ENCODE results near the gene ZNF580.

Gene ZNF580

GRCh38 chr19:55625004-55625326, 15.8 kb upstream of the ZNF580 start:
- Histone ChIP-seq H3K36me3 (ENCODE audit: low read depth) (no peaks in the 10 kb centered on the region), H3K4me1 (ENCODE audit: insufficient read depth, poor library complexity, severe bottlenecking) (peaks cover 4% of the 10 kb centered on the region), H3K9me3 (ENCODE audit: severe bottlenecking) (no peaks in the 10 kb centered on the region), H3K27ac (ENCODE audit: poor library complexity, severe bottlenecking) (no peak overlapping the region), H3K4me3 (ENCODE audit: severe bottlenecking) (peak overlapping the region; percentile 41), H3K27me3 (ENCODE audit: insufficient read depth, poor library complexity, severe bottlenecking) (no peaks in the 10 kb centered on the region)
- no peak for ATAC-seq (ENCODE audit: low read depth)
- no peak for DNase-seq (ENCODE audit: low spot score)
- TF ChIP-seq, protein P1, sequence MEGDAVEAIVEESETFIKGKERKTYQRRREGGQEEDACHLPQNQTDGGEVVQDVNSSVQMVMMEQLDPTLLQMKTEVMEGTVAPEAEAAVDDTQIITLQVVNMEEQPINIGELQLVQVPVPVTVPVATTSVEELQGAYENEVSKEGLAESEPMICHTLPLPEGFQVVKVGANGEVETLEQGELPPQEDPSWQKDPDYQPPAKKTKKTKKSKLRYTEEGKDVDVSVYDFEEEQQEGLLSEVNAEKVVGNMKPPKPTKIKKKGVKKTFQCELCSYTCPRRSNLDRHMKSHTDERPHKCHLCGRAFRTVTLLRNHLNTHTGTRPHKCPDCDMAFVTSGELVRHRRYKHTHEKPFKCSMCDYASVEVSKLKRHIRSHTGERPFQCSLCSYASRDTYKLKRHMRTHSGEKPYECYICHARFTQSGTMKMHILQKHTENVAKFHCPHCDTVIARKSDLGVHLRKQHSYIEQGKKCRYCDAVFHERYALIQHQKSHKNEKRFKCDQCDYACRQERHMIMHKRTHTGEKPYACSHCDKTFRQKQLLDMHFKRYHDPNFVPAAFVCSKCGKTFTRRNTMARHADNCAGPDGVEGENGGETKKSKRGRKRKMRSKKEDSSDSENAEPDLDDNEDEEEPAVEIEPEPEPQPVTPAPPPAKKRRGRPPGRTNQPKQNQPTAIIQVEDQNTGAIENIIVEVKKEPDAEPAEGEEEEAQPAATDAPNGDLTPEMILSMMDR (IDR thresholded peaks at IDR 0.05; ENCODE audit: poor library complexity, severe bottlenecking), result no peak

GRCh38 chr19:55626350-55626749, 14.5 kb upstream of the ZNF580 start:
- no peaks in the 10 kb centered on the region for H3K27me3 ChIP-seq (ENCODE audit: insufficient read depth, poor library complexity, severe bottlenecking)
- peaks cover 4% of the 10 kb centered on the region for H3K4me1 ChIP-seq (ENCODE audit: insufficient read depth, poor library complexity, severe bottlenecking)
- TF ChIP-seq, protein P1 (IDR thresholded peaks at IDR 0.05; ENCODE audit: poor library complexity, severe bottlenecking), result no peak
- no peak for ATAC-seq (ENCODE audit: low read depth)
- H3K4me3 ChIP-seq (ENCODE audit: severe bottlenecking), result no peak overlapping the region
- no peaks in the 10 kb centered on the region for H3K36me3 ChIP-seq (ENCODE audit: low read depth)
- no peak for DNase-seq (ENCODE audit: low spot score)
- H3K9me3 ChIP-seq (ENCODE audit: severe bottlenecking), result no peaks in the 10 kb centered on the region
- no peak overlapping the region for H3K27ac ChIP-seq (ENCODE audit: poor library complexity, severe bottlenecking)

- no peak for DNase-seq (ENCODE audit: low spot score)
Measured at GRCh38 chr19:55632463-55632834, 8.4 kb upstream of the ZNF580 start.

DNA sequence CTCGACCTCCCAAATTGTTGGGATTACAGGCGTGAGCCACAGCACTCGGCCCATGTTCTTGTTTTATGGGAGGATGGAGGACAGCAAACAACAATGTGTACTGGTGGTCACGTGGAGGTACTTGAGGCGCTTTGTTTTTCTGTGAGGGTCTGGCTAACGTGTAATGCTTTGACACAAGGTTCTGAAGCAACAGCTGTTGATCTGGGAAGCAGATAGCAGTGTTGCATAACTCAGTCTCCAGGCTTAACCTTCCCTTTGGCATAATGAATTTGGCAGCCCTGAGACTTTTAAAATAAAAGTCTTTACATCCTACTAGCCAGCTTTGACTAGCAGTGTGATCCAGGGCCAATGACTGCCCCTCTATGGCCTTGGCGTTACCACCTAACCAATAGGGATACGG, 6.9 kb upstream of the ZNF580 start:
- ATAC-seq (ENCODE audit: low read depth), result no peak
- no peaks in the 10 kb centered on the region for H3K9me3 ChIP-seq (ENCODE audit: severe bottlenecking)
- no peak overlapping the region for H3K27ac ChIP-seq (ENCODE audit: poor library complexity, severe bottlenecking)
- peaks cover 5% of the 10 kb centered on the region for H3K4me1 ChIP-seq (ENCODE audit: insufficient read depth, poor library complexity, severe bottlenecking)
- no peak for DNase-seq (ENCODE audit: low spot score)
- H3K4me3 ChIP-seq (ENCODE audit: severe bottlenecking), result no peak overlapping the region
- H3K36me3 ChIP-seq (ENCODE audit: low read depth), result 0 out of 2 replicates have a peak, but pooled peaks cover 3% of the 10 kb centered on the region
- TF ChIP-seq, protein P1 (IDR thresholded peaks at IDR 0.05; ENCODE audit: poor library complexity, severe bottlenecking), result no peak
- no peaks in the 10 kb centered on the region for H3K27me3 ChIP-seq (ENCODE audit: insufficient read depth, poor library complexity, severe bottlenecking)

More at GRCh38 chr19:55632463-55632834, 8.4 kb upstream of the ZNF580 start:
- TF ChIP-seq, protein P1 (IDR thresholded peaks at IDR 0.05; ENCODE audit: poor library complexity, severe bottlenecking), result peak; percentile 82
- Histone ChIP-seq H3K27me3 (ENCODE audit: insufficient read depth, poor library complexity, severe bottlenecking) (no peaks in the 10 kb centered on the region), H3K9me3 (ENCODE audit: severe bottlenecking) (no peaks in the 10 kb centered on the region), H3K4me1 (ENCODE audit: insufficient read depth, poor library complexity, severe bottlenecking) (peaks cover 5% of the 10 kb centered on the region), H3K27ac (ENCODE audit: poor library complexity, severe bottlenecking) (no peak overlapping the region), H3K4me3 (ENCODE audit: severe bottlenecking) (no peak overlapping the region), H3K36me3 (ENCODE audit: low read depth) (no peaks in the 10 kb centered on the region)
- peak; percentile 53 for ATAC-seq (ENCODE audit: low read depth)

- Histone ChIP-seq H3K4me3 (ENCODE audit: severe bottlenecking) (peak overlapping the region; percentile 92), H3K36me3 (ENCODE audit: low read depth) (0 out of 2 replicates have a peak, but pooled peaks cover 3% of the 10 kb centered on the region), H3K4me1 (ENCODE audit: insufficient read depth, poor library complexity, severe bottlenecking) (peaks cover 5% of the 10 kb centered on the region), H3K27me3 (ENCODE audit: insufficient read depth, poor library complexity, severe bottlenecking) (no peaks in the 10 kb centered on the region), H3K9me3 (ENCODE audit: severe bottlenecking) (no peaks in the 10 kb centered on the region), H3K27ac (ENCODE audit: poor library complexity, severe bottlenecking) (peak overlapping the region; percentile 39)
- DNase-seq (ENCODE audit: low spot score) (no peak), ATAC-seq (ENCODE audit: low read depth) (no peak)
- TF ChIP-seq, protein P1 (IDR thresholded peaks at IDR 0.05; ENCODE audit: poor library complexity, severe bottlenecking), result no peak
Measured at GRCh38 chr19:55635334-55635717, 5.5 kb upstream of the ZNF580 start.

Measured in RWPE2 (cell line).